ENCODE data around the gene PTGIS. TPM values are rescaled to one million over a fixed set of nuclear protein-coding genes. Genes with fewer than 3 reads are reported as not detected.

Gene PTGIS
- total and polyA plus RNA-seq, 7 donors = 2.7 to 26.5 (median 8.0) TPM

GRCh38 chr20:49579874-49580812, 12.2 kb upstream of the PTGIS start:
- Histone ChIP-seq H3K4me3 (no peak overlapping the region), H3K4me1 (no peaks in the 10 kb centered on the region), H3K9me3 (peaks cover 8% of the 10 kb centered on the region), H3K27me3 (ENCODE audit: insufficient read depth in 3 of 3, low read length in 2 of 3) (peaks cover 0 to 3% (median 1%) of the 10 kb centered on the region in 3 donors), H3K36me3 (ENCODE audit: insufficient read depth in 1 of 2, low read depth in 1 of 2) (no peaks in the 10 kb centered on the region), H3K27ac (peak overlapping the region; percentile 16)
- intact Hi-C loops (cut with DNase I) = no loop called here
- TF ChIP-seq, protein P1, sequence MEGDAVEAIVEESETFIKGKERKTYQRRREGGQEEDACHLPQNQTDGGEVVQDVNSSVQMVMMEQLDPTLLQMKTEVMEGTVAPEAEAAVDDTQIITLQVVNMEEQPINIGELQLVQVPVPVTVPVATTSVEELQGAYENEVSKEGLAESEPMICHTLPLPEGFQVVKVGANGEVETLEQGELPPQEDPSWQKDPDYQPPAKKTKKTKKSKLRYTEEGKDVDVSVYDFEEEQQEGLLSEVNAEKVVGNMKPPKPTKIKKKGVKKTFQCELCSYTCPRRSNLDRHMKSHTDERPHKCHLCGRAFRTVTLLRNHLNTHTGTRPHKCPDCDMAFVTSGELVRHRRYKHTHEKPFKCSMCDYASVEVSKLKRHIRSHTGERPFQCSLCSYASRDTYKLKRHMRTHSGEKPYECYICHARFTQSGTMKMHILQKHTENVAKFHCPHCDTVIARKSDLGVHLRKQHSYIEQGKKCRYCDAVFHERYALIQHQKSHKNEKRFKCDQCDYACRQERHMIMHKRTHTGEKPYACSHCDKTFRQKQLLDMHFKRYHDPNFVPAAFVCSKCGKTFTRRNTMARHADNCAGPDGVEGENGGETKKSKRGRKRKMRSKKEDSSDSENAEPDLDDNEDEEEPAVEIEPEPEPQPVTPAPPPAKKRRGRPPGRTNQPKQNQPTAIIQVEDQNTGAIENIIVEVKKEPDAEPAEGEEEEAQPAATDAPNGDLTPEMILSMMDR (IDR thresholded peaks at IDR 0.05) = no peak
- ATAC-seq (no peak), DNase-seq (peak in 1 of 2 donors; percentile 49)
- WGBS, 3 donors = 44 to 61% (median 49%) methylated on average over 15 of the region's 15 CpGs

GRCh38 chr20:49579195-49579594, 11.3 kb upstream of the PTGIS start:
- no peak overlapping the region for H3K27ac ChIP-seq
- H3K27me3 ChIP-seq (ENCODE audit: insufficient read depth in 3 of 3, low read length in 2 of 3) = peaks cover 0 to 3% (median 1%) of the 10 kb centered on the region in 3 donors
- TF ChIP-seq, protein P1 (IDR thresholded peaks at IDR 0.05) = no peak
- H3K36me3 ChIP-seq (ENCODE audit: insufficient read depth in 1 of 2, low read depth in 1 of 2) = no peaks in the 10 kb centered on the region
- intact Hi-C loops (cut with DNase I) = no loop called here
- ATAC-seq (no peak), DNase-seq (no peak)
- peaks cover 8% of the 10 kb centered on the region for H3K9me3 ChIP-seq
- WGBS, 3 donors = 90 to 92% (median 90%) methylated on average over 4 of the region's 4 CpGs
- H3K4me1 ChIP-seq = no peaks in the 10 kb centered on the region
- no peak overlapping the region for H3K4me3 ChIP-seq

- TF ChIP-seq, protein P1 (IDR thresholded peaks at IDR 0.05) = no peak
- H3K27ac ChIP-seq = no peak overlapping the region
- intact Hi-C loops (cut with DNase I) = no loop called here
- WGBS, 3 donors = 91 to 93% (median 91%) methylated on average over 4 of the region's 4 CpGs
- H3K27me3 ChIP-seq (ENCODE audit: insufficient read depth in 3 of 3, low read length in 2 of 3) = peaks cover 0 to 1% (median 0%) of the 10 kb centered on the region in 3 donors
- ATAC-seq = no peak
- DNase-seq = no peak
- peaks cover 8% of the 10 kb centered on the region for H3K9me3 ChIP-seq
- H3K36me3 ChIP-seq (ENCODE audit: insufficient read depth in 1 of 2, low read depth in 1 of 2) = no peaks in the 10 kb centered on the region
- H3K4me3 ChIP-seq = no peak overlapping the region
- no peaks in the 10 kb centered on the region for H3K4me1 ChIP-seq
These were observed 10.5 kb upstream of the PTGIS start for GRCh38 chr20:49578436-49578835.

GRCh38 chr20:49575551-49576060, 7.7 kb upstream of the PTGIS start:
- Histone ChIP-seq H3K36me3 (ENCODE audit: insufficient read depth in 1 of 2, low read depth in 1 of 2) (no peaks in the 10 kb centered on the region), H3K9me3 (no peaks in the 10 kb centered on the region), H3K27me3 (ENCODE audit: insufficient read depth in 3 of 3, low read length in 2 of 3) (peaks cover 0 to 1% (median under 1%) of the 10 kb centered on the region in 3 donors), H3K4me1 (no peaks in the 10 kb centered on the region), H3K4me3 (no peak overlapping the region), H3K27ac (no peak overlapping the region)
- ATAC-seq (peak in 3 of 4 donors; percentile 27 to 61 (median 61)), DNase-seq (peak; percentile 57 to 64)
- TF ChIP-seq, protein P1 (IDR thresholded peaks at IDR 0.05) = no peak
- WGBS, 3 donors = 7 to 13% (median 9%) methylated on average over 5 of the region's 5 CpGs
- intact Hi-C loops (cut with DNase I) = no loop called here

Data from psoas muscle (tissue), 8 donors.